ENCODE results near the gene OR8B12. TPM values are rescaled to one million over a fixed set of nuclear protein-coding genes. Genes with fewer than 3 reads are reported as not detected.

OR8B12 gene
- total RNA-seq (2014; rRNA removed; shearing (Covaris generic)): not detected in 2 replicates

- H3K36me3 ChIP-seq: no peaks in the 10 kb centered on the region
- no peak within 1 kb of the TSS for H3K27ac ChIP-seq
- no peak within 1 kb of the TSS for H3K4me3 ChIP-seq
- H3K27me3 ChIP-seq (replicated peaks): no peaks in the 10 kb centered on the region
- H3K4me1 ChIP-seq (replicated peaks): no peaks in the 10 kb centered on the region
- DNase-seq (ENCODE audit: low read depth in 1 of 2, low spot score in 2 of 2): no peak
- no peaks in the 10 kb centered on the region for H3K9me3 ChIP-seq (replicated peaks)
Observed at GRCh38 chr11:124543554-124543953, at the start of gene OR8B12. OR8B12 (minus strand) TSS chr11:124543654; CDS start chr11:124543654, 0 bp downstream.

GRCh38 chr11:124592627-124593026, 49.2 kb upstream of the OR8B12 start:
- H3K27me3 ChIP-seq (replicated peaks): no peaks in the 10 kb centered on the region
- DNase-seq (ENCODE audit: low read depth in 1 of 2, low spot score in 2 of 2): no peak
- no peak overlapping the region for H3K27ac ChIP-seq
- no peaks in the 10 kb centered on the region for H3K4me1 ChIP-seq (replicated peaks)
- H3K36me3 ChIP-seq: no peaks in the 10 kb centered on the region
- H3K9me3 ChIP-seq (replicated peaks): no peaks in the 10 kb centered on the region
- no peak overlapping the region for H3K4me3 ChIP-seq

DNA sequence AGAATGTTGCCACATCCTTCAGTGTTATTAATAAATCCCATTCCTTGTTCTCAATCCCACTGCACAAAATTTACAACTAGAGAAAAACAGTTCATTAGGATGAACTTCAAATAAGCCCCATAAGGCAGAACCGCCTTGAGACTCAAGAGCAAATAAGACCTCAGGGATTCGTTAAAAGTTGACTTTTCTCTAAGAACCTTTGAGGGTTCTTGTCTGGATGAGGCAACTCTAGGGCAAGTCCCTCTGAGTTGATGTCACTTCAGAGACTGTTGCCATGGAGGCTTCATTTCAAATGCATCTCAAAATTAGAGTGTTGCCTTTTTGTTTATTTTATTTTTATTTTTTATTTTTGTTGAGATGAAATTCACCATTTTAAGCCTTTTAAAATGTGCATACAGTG, 48.0 kb upstream of the OR8B12 start:
- Histone ChIP-seq H3K27me3 (replicated peaks) (no peaks in the 10 kb centered on the region), H3K36me3 (no peaks in the 10 kb centered on the region), H3K4me3 (no peak overlapping the region), H3K27ac (no peak overlapping the region), H3K4me1 (replicated peaks) (no peaks in the 10 kb centered on the region), H3K9me3 (replicated peaks) (no peaks in the 10 kb centered on the region)
- no peak for DNase-seq (ENCODE audit: low read depth in 1 of 2, low spot score in 2 of 2)

DNA sequence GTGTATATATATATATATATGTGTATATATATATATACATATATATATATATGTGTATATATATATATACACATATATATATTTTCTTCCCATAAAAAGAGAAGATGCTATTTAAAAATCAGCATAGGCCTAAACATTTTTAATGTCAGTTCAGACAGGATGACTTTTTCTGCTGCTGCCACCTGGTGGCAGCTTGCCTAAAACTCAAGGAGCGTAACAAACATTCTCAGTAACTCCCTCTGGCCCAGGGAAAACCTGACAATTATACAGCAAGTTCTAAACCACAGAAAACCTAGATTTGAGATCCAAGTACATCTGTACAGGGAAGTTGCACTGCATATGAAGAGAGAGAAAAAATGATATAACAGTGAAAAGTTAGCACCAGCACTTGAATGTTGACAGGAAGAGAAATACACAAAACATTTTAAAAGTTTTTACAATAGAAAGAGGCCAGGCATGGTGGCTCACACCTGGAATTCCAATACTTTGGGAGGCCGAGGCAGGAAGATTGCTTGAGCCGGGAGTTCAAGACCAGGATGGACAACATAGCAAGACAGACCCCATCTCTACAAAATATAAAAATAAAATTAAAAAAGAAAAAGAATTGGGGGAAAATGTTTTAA, 42.9 kb upstream of the OR8B12 start:
- Histone ChIP-seq H3K27ac (no peak overlapping the region), H3K4me1 (replicated peaks) (no peaks in the 10 kb centered on the region), H3K4me3 (no peak overlapping the region), H3K36me3 (no peaks in the 10 kb centered on the region), H3K9me3 (replicated peaks) (no peaks in the 10 kb centered on the region), H3K27me3 (replicated peaks) (no peaks in the 10 kb centered on the region)
- peak; percentile 6 to 37 for DNase-seq (ENCODE audit: low read depth in 1 of 2, low spot score in 2 of 2)

DNA sequence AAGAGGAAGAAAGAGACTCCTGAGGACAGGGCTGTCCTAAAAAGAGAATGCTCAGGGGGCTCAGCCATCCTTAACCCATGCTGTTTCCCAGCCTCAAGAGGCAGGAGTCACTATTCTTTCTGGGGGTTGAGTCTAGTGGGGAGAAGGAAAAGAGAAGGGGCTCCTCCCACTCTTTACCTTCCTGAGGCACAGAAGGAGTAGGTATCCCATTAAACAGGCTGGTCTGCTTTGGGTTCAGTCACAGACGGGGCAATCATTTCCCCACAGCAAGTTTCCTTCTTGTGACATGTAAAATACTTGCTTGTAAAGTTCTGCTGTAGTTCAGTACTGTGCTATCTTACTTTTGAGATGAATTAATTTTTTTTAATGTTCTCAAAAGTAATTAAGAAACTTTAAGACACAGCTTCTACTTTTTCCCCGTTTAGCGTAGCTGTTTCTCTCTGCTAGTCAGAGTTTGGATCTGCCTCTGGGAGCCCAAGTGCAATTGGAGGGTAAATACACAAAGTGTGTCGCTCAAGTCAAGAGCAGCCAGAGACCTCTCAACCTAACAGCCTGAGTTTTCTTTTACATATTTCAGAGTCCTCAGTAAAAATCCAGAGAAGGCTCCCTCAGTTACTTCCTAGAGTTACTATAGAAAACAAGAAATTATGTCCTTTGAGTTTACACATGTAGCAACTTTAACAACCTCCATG, 41.4 kb upstream of the OR8B12 start:
- Histone ChIP-seq H3K27ac (no peak overlapping the region), H3K4me3 (no peak overlapping the region), H3K27me3 (replicated peaks) (no peaks in the 10 kb centered on the region), H3K36me3 (no peaks in the 10 kb centered on the region), H3K9me3 (replicated peaks) (no peaks in the 10 kb centered on the region), H3K4me1 (replicated peaks) (no peaks in the 10 kb centered on the region)
- no peak for DNase-seq (ENCODE audit: low read depth in 1 of 2, low spot score in 2 of 2)

DNA sequence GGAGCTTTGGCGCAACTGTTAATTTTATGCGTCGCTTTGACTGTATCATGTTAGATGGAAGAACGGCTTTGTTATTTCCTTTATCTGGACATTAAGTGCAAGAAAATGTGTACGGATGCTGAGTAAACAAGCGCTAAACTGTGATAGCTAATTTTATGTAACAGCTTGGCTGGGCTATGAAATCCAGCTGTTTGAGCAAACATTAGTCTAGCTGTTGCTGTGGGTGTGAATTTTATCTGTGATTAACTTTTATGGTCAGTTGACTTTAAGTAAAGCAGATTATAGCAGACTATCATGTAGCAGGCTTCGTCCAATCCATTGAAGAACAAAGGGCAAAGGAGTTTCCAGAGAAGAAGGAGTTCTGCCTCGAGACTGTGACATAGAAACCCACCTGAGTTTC, 40.3 kb upstream of the OR8B12 start:
- no peak for DNase-seq (ENCODE audit: low read depth in 1 of 2, low spot score in 2 of 2)
- Histone ChIP-seq H3K27me3 (replicated peaks) (no peaks in the 10 kb centered on the region), H3K36me3 (no peaks in the 10 kb centered on the region), H3K4me1 (replicated peaks) (no peaks in the 10 kb centered on the region), H3K27ac (no peak overlapping the region), H3K4me3 (no peak overlapping the region), H3K9me3 (replicated peaks) (no peaks in the 10 kb centered on the region)

GRCh38 chr11:124582565-124582964, 39.1 kb upstream of the OR8B12 start:
- H3K4me1 ChIP-seq (replicated peaks): no peaks in the 10 kb centered on the region
- no peak for DNase-seq (ENCODE audit: low read depth in 1 of 2, low spot score in 2 of 2)
- H3K9me3 ChIP-seq (replicated peaks): no peaks in the 10 kb centered on the region
- no peaks in the 10 kb centered on the region for H3K27me3 ChIP-seq (replicated peaks)
- no peaks in the 10 kb centered on the region for H3K36me3 ChIP-seq
- no peak overlapping the region for H3K4me3 ChIP-seq
- H3K27ac ChIP-seq: no peak overlapping the region

- DNase-seq (ENCODE audit: low read depth in 1 of 2, low spot score in 2 of 2): no peak
- Histone ChIP-seq H3K27me3 (replicated peaks) (no peaks in the 10 kb centered on the region), H3K36me3 (no peaks in the 10 kb centered on the region), H3K4me1 (replicated peaks) (no peaks in the 10 kb centered on the region), H3K27ac (no peak overlapping the region), H3K4me3 (no peak overlapping the region), H3K9me3 (replicated peaks) (no peaks in the 10 kb centered on the region)
Observed at GRCh38 chr11:124581817-124582216, 38.4 kb upstream of the OR8B12 start.

- no peaks in the 10 kb centered on the region for H3K36me3 ChIP-seq
- H3K27ac ChIP-seq: no peak overlapping the region
- H3K27me3 ChIP-seq (replicated peaks): no peaks in the 10 kb centered on the region
- H3K4me1 ChIP-seq (replicated peaks): no peaks in the 10 kb centered on the region
- no peak overlapping the region for H3K4me3 ChIP-seq
- DNase-seq (ENCODE audit: low read depth in 1 of 2, low spot score in 2 of 2): no peak
- H3K9me3 ChIP-seq (replicated peaks): no peaks in the 10 kb centered on the region
Observed at GRCh38 chr11:124578761-124579160, 35.3 kb upstream of the OR8B12 start.

- Histone ChIP-seq H3K36me3 (no peaks in the 10 kb centered on the region), H3K27ac (no peak overlapping the region), H3K4me3 (no peak overlapping the region), H3K27me3 (replicated peaks) (no peaks in the 10 kb centered on the region), H3K9me3 (replicated peaks) (no peaks in the 10 kb centered on the region), H3K4me1 (replicated peaks) (no peaks in the 10 kb centered on the region)
- no peak for DNase-seq (ENCODE audit: low read depth in 1 of 2, low spot score in 2 of 2)
Observed at GRCh38 chr11:124577716-124578427, 34.4 kb upstream of the OR8B12 start.

DNA sequence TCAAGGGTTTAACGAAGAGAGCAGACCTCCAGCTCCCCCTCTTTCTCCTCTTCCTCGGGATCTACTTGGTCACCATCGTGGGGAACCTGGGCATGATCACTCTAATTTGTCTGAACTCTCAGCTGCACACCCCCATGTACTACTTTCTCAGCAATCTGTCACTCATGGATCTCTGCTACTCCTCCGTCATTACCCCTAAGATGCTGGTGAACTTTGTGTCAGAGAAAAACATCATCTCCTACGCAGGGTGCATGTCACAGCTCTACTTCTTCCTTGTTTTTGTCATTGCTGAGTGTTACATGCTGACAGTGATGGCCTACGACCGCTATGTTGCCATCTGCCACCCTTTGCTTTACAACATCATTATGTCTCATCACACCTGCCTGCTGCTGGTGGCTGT, 26.7 kb upstream of the OR8B12 start:
- Histone ChIP-seq H3K4me1 (replicated peaks) (no peaks in the 10 kb centered on the region), H3K27me3 (replicated peaks) (no peaks in the 10 kb centered on the region), H3K4me3 (no peak overlapping the region), H3K36me3 (no peaks in the 10 kb centered on the region), H3K9me3 (replicated peaks) (no peaks in the 10 kb centered on the region), H3K27ac (no peak overlapping the region)
- no peak for DNase-seq (ENCODE audit: low read depth in 1 of 2, low spot score in 2 of 2)

- no peak for DNase-seq (ENCODE audit: low read depth in 1 of 2, low spot score in 2 of 2)
- no peaks in the 10 kb centered on the region for H3K36me3 ChIP-seq
- H3K4me1 ChIP-seq (replicated peaks): no peaks in the 10 kb centered on the region
- H3K4me3 ChIP-seq: no peak within 1 kb of the TSS
- no peak within 1 kb of the TSS for H3K27ac ChIP-seq
- H3K9me3 ChIP-seq (replicated peaks): no peaks in the 10 kb centered on the region
- no peaks in the 10 kb centered on the region for H3K27me3 ChIP-seq (replicated peaks)
Observed at GRCh38 chr11:124569697-124570096, 26.2 kb upstream of the OR8B12 start, which contains the start of gene OR8A1. OR8A1 (plus strand) TSS chr11:124569997; CDS start chr11:124570120, 123 bp downstream.

- H3K4me3 ChIP-seq: no peak overlapping the region
- H3K27me3 ChIP-seq (replicated peaks): no peaks in the 10 kb centered on the region
- H3K9me3 ChIP-seq (replicated peaks): no peaks in the 10 kb centered on the region
- no peak overlapping the region for H3K27ac ChIP-seq
- H3K4me1 ChIP-seq (replicated peaks): no peaks in the 10 kb centered on the region
- no peak for DNase-seq (ENCODE audit: low read depth in 1 of 2, low spot score in 2 of 2)
- H3K36me3 ChIP-seq: no peaks in the 10 kb centered on the region
Observed at GRCh38 chr11:124556828-124557227, 13.4 kb upstream of the OR8B12 start.

DNA sequence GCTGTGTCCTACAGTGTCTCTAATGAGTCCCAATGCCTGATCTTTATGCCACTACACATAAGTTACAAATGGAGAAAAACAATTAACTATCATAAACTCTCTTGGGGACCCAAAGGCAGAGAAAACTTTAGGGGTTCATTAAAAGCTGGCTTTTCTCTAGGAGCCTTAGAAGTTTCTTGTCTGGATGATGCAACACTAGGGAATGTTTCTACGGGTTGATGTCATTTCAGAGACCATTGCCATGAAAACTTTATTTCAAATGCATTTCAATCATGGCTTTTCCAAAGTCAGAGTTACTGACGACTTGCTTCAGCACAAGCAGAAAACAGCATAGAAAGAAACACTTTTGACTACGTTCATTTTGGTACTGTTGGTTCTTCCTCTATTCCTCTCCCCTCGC, 8.5 kb upstream of the OR8B12 start:
- no peak for DNase-seq (ENCODE audit: low read depth in 1 of 2, low spot score in 2 of 2)

More for the DNA sequence above, 8.5 kb upstream of the OR8B12 start:
- Histone ChIP-seq H3K27ac (no peak overlapping the region), H3K27me3 (replicated peaks) (no peaks in the 10 kb centered on the region), H3K4me1 (replicated peaks) (no peaks in the 10 kb centered on the region), H3K36me3 (no peaks in the 10 kb centered on the region), H3K9me3 (replicated peaks) (no peaks in the 10 kb centered on the region), H3K4me3 (no peak overlapping the region)

Data from SJSA1 (cell line).